Measurements from ENCODE around the gene C15orf39.

Gene C15orf39

GRCh38 chr15:75234191-75234810 is 32.6 kb downstream of the C15orf39 start:
- no peak overlapping the region for H3K4me2 ChIP-seq (ENCODE audit: low read length)
- H3K4me1 ChIP-seq (ENCODE audit: insufficient read depth, low read length, severe bottlenecking), result no peaks in the 10 kb centered on the region
- H3K27me3 ChIP-seq (ENCODE audit: insufficient read depth, low read length), result no peaks in the 10 kb centered on the region; the same call in 1 of the 2 replicates
- no peaks in the 10 kb centered on the region for H4K20me1 ChIP-seq (ENCODE audit: insufficient read depth, low read length)
- no peak overlapping the region for H3K27ac ChIP-seq (ENCODE audit: low read depth, low read length, poor library complexity, severe bottlenecking)
- H3K36me3 ChIP-seq (ENCODE audit: insufficient read depth, low read length), result no peaks in the 10 kb centered on the region
- H3K4me3 ChIP-seq (ENCODE audit: low read depth, low read length, poor library complexity, severe bottlenecking), result no peak overlapping the region
- TF ChIP-seq EZH2 (IDR thresholded peaks at IDR 0.05; ENCODE audit: borderline replicate concordance, low read length), result no peak
- no peak for TF ChIP-seq CTCF (IDR thresholded peaks at IDR 0.05; ENCODE audit: low read length)
- no peaks in the 10 kb centered on the region for H3K9me2 ChIP-seq (ENCODE audit: low read depth, low read length)
- H3K9me3 ChIP-seq (ENCODE audit: low read length), result no peaks in the 10 kb centered on the region
- no peaks in the 10 kb centered on the region for H3F3A ChIP-seq (ENCODE audit: insufficient read depth, low read length)
- H2AFZ ChIP-seq (ENCODE audit: low read length), result no peak overlapping the region
- no peaks in the 10 kb centered on the region for H3K79me2 ChIP-seq (ENCODE audit: insufficient read depth, low read length)
- no peak overlapping the region for H3K9ac ChIP-seq (ENCODE audit: low read length)

GRCh38 chr15:75235051-75235673 is 33.5 kb downstream of the C15orf39 start:
- Histone ChIP-seq H3K79me2 (ENCODE audit: insufficient read depth, low read length) (no peaks in the 10 kb centered on the region), H3K4me1 (ENCODE audit: insufficient read depth, low read length, severe bottlenecking) (no peaks in the 10 kb centered on the region), H3K4me3 (ENCODE audit: low read depth, low read length, poor library complexity, severe bottlenecking) (no peak overlapping the region), H3K4me2 (ENCODE audit: low read length) (no peak overlapping the region), H2AFZ (ENCODE audit: low read length) (no peak overlapping the region), H3K27me3 (ENCODE audit: insufficient read depth, low read length) (no peaks in the 10 kb centered on the region; the same call in 1 of the 2 replicates), H3K36me3 (ENCODE audit: insufficient read depth, low read length) (no peaks in the 10 kb centered on the region), H3K27ac (ENCODE audit: low read depth, low read length, poor library complexity, severe bottlenecking) (no peak overlapping the region), H3K9me2 (ENCODE audit: low read depth, low read length) (no peaks in the 10 kb centered on the region), H4K20me1 (ENCODE audit: insufficient read depth, low read length) (no peaks in the 10 kb centered on the region), H3F3A (ENCODE audit: insufficient read depth, low read length) (no peaks in the 10 kb centered on the region), H3K9me3 (ENCODE audit: low read length) (no peaks in the 10 kb centered on the region), H3K9ac (ENCODE audit: low read length) (no peak overlapping the region)
- no peak for TF ChIP-seq EZH2 (IDR thresholded peaks at IDR 0.05; ENCODE audit: borderline replicate concordance, low read length)
- TF ChIP-seq CTCF (IDR thresholded peaks at IDR 0.05; ENCODE audit: low read length), result no peak

- Histone ChIP-seq H2AFZ (ENCODE audit: low read length) (no peak overlapping the region), H3K9ac (ENCODE audit: low read length) (no peak overlapping the region), H3F3A (ENCODE audit: insufficient read depth, low read length) (no peaks in the 10 kb centered on the region), H3K4me3 (ENCODE audit: low read depth, low read length, poor library complexity, severe bottlenecking) (no peak overlapping the region), H3K4me2 (ENCODE audit: low read length) (no peak overlapping the region), H3K36me3 (ENCODE audit: insufficient read depth, low read length) (no peaks in the 10 kb centered on the region), H3K9me3 (ENCODE audit: low read length) (no peaks in the 10 kb centered on the region), H3K9me2 (ENCODE audit: low read depth, low read length) (no peaks in the 10 kb centered on the region), H3K27me3 (ENCODE audit: insufficient read depth, low read length) (no peaks in the 10 kb centered on the region; the same call in 1 of the 2 replicates), H3K27ac (ENCODE audit: low read depth, low read length, poor library complexity, severe bottlenecking) (no peak overlapping the region), H4K20me1 (ENCODE audit: insufficient read depth, low read length) (no peaks in the 10 kb centered on the region), H3K79me2 (ENCODE audit: insufficient read depth, low read length) (no peaks in the 10 kb centered on the region), H3K4me1 (ENCODE audit: insufficient read depth, low read length, severe bottlenecking) (no peaks in the 10 kb centered on the region)
- TF ChIP-seq EZH2 (IDR thresholded peaks at IDR 0.05; ENCODE audit: borderline replicate concordance, low read length), result no peak
- TF ChIP-seq CTCF (IDR thresholded peaks at IDR 0.05; ENCODE audit: low read length), result no peak
These were observed 34.4 kb downstream of the C15orf39 start for GRCh38 chr15:75235760-75236729.

Measured in OCI-LY1 (cell line).